Activated CD8-positive, alpha-beta memory T cell treated with anti-CD3 and anti-CD28 coated beads for 1 hour (primary cell): ENCODE results near the gene PRXL2C.
"Not testable (repeated sequence)": the region's sequence is repeated elsewhere in the genome, so short reads cannot be mapped to it uniquely, and the experiment has no call there.

Experiments used
- DNase-seq, 2 donors: peaks; one replicate each; pipeline ENCODE4 v3.0.0-alpha.2; 2020; ENCODE audit warnings: low read depth in 1 of 2; ENCODE audit errors: extremely low read depth in 1 of 2

PRXL2C gene

DNA sequence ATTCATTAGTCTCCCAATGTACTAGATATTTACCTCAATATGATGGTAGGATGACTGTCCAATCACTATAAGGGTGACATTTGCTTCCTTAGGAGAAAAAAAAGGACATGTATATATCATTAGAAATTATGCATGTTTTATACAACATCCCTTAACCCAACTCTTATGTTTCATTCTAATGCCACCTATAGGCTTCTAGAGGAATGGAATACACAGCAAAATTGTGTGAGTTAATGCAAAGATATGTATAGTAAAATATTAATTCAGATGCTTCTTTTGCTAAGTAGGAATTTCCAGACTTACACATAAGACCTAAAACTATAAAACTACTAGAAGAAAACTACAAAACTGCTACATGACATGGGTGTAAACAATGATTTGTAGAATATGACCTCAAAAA is 3.5 kb downstream of the PRXL2C start:
- no peak for DNase-seq

DNA sequence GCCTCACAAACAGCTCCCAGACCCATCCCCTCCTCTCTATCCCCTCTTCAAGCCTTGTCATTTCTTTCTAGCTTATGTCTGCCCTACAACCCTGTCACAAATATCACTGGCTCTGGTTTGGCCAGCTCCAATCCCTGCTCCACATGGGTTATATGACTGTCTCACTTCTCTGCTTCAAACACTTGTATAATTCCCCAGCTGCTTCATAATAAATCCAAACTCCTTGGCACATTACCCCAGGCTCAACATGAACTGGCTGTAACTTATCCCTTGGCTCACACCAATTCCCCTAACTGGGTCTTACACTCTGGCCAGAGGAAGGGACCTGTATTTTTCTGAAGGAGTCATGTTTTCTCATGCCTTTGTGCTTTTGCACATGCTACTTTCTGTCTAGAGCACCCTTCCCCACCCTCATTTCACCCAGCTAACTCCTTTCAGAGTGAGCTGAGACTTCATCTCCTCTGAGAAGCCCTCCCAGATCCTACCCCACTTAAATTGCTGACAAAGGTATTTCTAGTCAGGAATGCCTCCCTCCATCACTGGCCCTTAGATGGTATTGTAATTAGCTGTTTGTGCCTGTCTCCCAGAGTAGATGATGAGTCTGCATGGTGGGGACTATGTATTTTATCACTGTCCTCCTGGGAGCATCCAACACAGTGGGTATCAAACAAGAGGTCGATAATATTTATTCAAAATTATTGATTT is 5.3 kb downstream of the PRXL2C start:
- no peak for DNase-seq

DNA sequence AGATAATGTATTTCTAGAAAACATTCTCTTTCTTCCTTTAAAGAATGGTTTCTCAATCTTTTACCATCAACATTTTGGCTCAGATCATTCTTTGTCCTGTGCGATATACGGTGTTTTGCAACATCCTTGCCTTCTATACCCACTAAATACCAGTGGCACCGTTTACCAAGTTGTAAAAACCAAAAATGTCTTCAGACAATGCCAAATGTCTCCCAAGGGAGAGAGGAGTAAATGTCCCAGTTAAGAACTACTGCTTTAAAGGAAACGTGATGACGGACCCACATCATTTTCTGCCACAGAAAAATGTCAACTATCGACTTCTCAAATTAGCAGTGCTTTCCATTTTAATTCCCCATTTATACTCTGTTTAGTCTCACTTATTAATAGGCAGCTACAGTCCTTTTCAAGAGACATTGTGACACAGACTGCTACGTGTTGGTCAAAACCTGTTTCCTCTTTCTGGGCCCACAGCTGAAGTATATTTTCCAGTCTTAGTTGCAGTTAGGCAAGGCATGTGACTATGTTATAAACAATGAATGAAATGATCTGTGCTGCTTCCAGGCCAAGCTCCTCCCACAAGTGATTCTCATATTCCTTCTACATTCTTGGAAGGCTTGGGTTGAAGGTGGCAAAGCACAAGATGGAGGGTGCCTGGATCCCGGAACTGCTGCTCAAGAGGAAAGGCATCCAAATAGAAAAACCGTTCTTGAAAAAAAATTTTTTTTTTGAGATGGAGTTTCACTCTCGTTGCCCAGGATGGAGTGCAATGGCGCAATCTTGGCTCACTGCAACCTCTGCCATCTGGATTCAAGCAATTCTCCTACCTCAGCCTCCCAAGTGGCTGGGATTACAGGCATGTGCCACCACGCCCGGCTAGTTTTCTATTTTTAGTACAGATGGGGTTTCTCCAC is 8.8 kb downstream of the PRXL2C start:
- DNase-seq = no peak

DNA sequence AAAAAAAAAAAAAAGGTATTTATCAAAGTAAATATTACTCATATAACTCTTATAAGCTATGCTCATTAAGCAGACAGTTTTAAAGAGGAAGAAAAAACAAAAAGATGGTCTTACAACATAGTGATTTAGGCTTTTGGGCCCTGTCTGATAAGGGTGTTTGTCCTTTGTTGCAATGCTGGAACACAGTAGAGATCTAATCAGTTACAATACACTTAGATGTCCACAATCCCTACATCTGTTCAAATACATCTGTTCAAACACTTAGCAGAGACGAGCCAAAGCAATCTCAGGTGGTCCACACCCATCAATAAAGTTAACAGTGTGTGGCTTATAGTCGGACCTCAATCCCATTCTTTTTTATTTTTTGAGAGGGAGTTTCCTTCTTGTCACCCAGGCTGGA is 11.0 kb downstream of the PRXL2C start:
- no peak for DNase-seq

DNA sequence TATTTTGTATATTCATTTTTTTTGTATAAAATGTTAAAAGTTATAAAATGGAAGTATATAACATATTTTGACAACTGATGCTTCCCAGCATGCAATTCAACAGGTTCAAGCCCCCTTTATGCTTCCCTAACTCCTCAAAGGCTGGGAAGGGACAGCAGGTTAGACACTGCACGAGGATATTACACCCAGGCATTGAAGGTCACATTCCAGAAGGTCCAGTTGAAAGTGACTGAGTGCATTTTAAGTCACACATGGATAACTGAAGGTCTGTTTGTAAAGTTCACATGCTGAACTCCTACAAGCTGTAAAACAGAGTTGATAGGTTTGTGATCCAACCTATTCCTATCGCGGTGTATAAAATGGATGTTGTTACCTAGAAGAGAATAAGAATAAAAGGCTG is 13.6 kb downstream of the PRXL2C start:
- no peak for DNase-seq

DNA sequence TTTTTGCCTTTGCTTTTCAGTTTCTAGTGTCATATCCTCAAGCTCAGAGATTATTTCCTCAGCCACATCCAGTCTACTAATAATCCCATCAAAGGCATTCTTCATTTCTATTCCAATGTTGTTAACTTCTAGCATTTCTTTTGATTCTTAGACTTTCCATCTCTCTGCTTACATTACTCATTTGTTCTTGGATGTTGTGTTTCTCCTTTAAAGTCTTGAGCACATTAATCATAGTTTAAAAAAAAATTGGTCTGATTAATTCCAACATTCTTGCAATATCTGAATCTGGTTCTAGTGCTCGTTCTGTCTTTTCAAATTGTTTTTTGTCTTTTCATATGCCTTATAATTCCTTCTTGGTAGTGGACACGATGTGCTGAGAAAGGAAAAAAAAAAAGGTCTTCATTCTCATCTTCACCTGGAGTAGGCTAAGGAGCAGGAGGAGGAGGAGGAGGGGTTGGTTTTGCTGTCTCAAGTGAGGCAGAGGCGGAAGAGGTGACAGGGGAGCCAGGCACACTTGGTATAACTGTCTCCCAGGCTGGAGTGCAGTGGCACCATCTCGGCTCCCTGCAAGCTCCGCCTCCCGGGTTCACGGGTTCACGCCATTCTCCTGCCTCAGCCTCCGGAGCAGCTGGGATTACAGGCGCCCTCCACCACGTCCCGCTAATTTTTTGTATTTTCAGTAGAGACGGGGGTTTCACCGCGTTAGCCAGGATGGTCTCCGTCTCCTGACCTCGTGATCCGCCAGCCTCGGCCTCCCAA is 16.3 kb downstream of the PRXL2C start:
- no peak for DNase-seq

DNA sequence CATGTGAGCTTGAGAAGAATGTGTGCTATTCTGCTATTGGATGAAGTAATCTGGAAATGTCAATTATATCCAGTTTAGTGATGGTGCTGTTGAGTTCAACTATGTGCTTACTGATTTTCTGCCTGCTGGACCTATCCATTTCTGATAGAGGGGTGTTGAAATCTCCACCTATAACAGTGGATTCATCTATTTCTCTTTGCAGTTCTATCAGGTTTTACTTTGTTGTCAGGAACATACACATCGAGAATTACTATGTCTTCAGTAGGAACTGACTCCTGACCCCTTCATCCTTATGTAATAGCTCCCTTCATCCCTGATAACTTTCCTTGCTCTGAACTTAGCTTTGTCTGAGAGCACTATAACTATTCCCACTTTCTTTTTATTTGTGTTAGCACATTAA is 18.7 kb downstream of the PRXL2C start:
- no peak for DNase-seq

DNA sequence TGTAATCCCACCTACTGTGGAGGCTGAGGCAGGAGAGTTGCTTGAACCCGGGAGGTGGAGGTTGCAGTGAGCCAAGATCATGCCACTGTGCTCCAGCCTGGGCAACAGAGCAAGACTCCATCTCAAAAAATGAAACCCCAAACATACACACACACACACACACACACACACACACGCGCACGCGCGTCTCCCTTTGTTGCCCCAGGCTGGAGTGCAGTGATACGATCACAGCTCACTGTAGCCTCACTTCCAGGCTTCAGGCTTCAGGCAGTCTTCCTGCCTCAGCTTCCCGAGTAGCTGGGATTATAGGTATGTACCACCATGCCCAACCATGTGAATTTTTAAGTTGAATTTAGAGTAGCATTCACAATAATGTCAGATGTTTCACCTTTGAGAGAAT is 21.5 kb downstream of the PRXL2C start:
- DNase-seq = not testable (repeated sequence)

DNA sequence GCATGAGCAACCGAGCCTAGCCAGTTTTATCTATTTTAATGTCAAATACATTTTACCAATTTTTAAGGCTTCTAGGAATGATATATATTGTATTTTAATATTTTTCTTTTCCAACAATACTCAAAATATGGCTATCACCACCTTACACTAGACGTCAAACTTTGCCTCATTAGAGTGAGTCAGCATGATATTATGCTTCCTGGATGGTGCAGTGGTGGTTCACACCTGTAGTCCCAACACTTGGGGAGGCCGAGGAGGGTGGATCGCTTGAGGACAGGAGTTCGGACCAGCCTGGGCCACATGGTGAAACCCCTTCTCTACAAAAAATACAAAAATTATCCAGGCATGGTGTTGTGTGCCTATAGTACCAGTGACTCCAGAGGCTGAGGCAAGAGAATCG is 28.2 kb downstream of the PRXL2C start:
- DNase-seq = no peak

DNA sequence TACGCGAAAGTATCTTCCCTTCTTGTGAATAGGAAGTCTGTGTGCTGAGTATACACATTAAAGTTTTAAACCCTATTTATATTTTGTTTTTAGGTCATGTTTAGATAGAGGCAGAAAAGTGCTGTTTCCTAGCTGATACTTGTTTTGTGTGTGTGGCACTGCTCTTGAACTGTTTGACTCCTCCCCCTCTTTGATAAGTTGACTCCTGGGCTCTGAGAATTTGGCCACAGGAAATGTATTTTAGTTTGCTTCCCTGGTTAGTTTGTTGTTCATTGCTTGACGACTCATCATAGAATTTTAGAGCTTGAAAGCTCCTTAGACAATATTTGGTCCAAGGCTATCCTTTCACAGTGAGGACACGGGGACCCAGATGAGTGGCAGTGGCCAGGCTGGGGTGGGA is 33.5 kb downstream of the PRXL2C start:
- no peak for DNase-seq

DNA sequence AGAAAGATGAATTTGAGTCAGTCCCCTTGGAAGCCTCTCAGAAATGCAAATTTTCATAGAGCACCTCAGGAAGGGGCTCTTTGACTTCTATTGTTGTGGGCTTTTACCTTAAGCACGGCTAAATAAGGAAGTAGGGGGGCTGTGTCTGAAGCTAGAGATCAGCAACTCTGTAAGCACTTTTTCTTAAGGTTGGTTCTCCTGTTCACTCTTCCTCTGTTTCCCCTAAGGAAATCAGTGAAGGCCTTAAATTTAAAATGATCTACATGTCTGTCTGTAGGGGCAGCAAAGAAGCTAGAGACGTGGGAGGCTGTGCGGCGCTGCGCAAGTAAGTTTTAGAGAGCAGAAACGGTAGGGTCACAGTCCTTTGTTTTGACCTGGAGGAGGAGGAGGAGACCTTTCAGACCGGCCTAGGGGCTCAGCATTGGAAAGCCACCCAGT is 34.3 kb downstream of the PRXL2C start:
- DNase-seq = no peak

DNA sequence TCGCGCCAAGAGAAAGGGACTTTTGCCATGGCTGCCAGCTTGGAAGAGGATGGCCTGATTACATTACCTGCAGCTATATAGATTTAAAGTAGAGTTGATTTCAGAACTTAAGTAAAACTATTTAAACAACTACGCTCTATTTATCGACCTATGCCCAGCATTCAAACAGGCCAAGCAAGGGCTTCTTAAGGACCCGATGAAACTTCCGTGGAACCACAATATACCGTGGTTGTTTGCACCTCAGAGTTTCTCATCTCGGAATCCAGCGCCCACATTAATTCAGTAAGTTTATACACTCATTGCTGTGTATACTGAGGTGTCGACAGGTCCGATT is 35.0 kb downstream of the PRXL2C start:
- DNase-seq = no peak

DNA sequence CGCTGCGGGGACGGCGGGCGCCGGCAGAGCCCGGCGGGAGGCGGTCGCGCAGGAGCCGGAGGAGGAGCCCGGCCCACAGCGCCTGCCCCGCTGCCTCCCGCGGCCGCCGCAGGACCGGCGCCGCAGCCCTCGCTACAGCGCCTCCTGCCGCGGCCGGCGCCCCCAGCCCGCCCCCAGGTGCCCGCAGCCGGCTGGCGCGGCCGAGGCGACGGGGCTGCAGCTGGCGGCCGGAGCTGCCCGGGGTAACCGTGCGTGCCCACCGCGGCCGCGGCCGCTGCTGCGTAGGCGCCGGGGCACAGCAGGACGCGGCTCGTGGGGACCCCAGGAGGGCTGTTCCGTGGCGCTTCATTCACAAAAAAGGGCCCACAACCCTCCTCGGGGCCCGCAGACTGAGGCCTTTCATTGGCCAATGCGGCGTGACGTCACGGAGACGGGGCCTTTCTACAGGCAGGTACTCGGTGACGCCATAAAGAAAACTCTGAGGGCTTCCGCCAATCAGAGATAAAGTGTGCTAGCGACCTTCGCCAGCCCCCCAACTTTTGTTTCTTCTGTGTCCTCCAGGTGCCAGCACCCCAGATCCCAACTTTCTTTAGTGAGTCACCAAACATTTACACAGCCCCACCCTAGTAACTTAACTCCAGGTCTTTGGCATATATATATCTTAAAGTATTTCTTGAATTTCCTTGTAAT is 35.5 kb downstream of the PRXL2C start, which contains the start of gene CDC14B:
CDC14B (minus strand) TSS at position 353 of the 690 bp plus-strand sequence. CDS start 465 bp downstream, outside the sequence.
- DNase-seq = peak; percentile 46 to 51

DNA sequence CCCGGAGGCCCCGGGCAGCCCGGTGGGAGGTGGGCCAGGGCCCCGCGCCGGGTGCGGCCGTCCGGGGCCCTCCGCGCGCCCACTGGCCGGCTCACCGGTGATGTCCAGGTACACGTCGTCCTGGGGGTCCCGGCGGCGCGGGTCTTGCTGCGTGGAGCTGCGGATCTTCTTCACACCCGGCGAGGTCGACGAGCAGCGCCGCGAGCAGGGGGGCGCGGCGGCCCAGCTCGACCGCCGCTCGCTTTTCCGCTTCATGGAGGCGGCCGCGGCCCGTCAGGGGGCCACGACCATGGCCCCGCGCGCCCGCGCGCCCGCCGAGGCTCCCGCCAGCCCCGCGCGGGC is 36.0 kb downstream of the PRXL2C start:
- no peak for DNase-seq

DNA sequence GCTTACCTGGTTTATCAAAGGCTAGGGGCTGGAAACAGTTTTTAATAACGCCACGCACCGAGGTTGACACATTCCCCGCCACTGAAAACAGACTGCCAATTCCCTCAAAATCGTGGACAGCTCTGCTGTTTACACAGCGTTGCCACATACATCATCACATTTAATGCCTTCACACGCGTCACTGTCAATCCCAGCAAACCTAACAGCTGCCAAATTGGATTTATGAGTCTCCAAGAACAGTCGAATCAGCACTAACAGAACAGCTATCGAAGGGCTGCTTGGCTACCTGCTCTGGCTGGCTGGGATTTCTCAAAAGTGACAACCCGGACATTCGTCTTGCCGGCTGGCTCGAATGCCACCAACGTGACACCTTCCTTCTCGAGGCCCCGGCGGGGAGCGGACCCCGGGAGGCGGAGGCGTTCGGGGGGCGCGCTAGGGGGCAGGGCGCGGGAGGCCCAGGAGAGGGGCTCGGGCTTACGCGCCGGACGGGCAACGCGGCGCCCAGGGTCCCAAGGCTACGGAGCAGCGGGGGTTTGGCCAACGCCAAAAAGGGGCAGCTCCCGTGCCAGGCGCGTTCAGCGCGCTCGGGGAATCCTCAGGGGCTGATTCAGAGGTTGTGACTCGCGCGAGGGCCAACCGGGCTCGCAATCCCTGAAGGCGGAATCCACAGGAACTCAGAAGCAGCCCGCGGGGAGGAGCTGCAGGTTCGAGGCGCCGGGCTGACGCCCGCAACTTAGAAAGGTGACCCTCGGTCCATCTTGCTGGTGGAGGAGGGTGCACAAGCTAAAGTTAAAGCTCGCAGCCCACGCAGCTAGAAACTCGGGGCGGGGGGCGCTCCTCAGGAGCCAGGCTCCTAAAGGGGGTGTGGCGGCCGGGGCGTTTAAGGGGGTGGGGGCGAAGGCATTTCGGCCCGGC is 36.7 kb downstream of the PRXL2C start:
- DNase-seq = no peak

DNA sequence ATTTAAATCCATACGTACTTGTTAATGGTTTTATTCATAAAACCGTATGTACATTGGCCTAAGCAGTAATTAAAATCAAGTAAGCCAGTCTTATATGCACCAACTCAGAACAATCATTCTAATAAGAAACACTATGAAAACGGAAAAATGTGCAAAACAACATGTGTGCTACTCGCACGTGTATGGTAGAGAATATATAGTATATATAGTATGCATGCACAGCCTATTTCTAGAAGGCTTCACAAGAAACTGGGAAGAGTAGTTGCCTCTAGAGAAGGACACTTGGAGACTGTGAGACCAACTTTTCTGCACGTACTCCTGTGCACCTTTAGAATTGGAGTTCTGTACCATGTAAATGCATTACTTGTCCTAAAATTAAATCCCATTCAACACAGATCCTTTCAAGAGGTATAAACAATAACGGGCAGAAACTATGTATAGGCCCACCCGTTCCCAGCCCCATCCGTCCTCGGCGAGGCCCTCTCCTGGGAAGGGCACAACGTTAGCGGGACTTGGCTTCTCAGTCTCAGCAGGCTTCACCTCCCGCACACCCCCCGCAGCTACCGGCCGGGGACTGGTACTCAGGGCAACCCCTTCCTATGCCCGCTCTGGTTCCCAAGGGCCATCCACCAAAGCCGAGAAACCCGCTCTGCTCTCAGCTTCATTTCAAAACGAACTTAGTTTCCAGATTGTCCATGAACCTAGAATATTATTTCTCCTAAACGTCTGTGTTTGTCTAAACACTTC is 37.5 kb downstream of the PRXL2C start:
- no peak for DNase-seq

DNA sequence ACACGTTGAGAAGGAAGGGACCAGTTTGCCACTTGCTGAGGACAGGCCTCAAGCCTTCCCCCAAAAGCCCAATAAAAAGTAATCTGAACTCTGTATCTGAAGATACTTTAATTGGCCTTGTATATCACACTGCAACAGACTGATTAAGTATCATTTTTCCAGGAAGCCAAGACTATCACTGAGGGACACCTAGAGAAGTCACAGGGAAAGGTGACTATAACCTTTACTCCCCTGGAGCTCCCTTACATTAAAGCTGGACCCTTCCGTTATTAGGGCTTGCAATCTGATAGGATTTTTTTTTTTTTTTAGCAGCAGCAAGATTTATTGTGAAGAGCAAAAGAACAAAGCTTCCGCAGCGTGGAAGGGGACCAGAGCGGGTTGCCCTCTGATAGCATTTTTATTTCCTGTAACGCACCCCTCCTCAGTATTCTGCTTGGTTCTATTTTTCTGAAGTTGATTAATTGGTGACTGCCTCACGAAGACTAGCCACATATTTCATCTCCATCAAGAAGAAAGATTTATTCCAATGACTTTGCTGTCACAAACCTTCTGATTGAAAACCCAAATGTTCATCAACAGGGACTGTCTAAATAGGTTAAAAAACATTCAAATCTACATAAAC is 38.2 kb downstream of the PRXL2C start:
- no peak for DNase-seq

DNA sequence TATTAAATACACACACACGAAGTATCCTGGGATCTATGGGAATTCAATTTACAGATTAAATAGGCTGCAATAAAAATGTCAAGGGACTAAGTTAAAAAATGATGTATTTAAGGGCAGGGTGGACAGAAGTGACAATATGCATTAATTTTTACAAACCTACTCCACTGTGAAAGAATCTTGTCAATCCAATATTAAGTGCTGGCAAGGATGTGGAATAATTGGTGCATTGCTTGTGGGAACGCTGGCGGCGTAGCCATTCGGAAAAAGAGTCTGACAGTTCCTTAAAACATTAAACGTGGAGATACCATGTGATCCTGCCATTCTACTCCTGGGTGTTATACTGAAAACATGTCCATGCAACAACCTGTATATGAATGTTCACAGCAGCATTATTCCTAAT is 39.7 kb downstream of the PRXL2C start:
- DNase-seq = no peak

DNA sequence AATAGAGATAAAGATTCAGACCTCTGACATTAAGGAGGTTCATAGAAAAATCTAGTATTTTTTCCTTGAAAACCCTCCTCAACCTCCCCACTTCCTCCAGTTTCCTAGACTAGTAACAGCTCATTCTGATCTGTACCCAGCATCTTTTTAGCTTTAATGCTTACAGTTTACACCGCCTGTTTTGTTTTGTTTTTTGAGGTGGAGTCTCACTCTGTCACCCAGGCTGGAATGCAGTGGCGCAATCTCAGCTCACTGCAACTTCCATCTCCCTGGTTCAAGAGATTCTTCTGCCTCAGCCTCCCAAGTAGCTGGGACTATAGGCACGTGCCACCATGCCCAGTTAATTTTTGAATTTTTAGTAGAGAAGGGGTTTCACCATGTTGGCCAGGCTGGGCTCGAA is 40.5 kb downstream of the PRXL2C start:
- DNase-seq = not testable (repeated sequence)
